Stomach (tissue), 9 donors: ENCODE measurements around the gene FGFRL1. TPM values are rescaled to one million over a fixed set of nuclear protein-coding genes. Genes with fewer than 3 reads are reported as not detected.

Source experiments
- DNase-seq, 2 donors: peaks; one replicate each; pipeline versions ENCODE4 v3.0.0 to v3.0.0-alpha.2; 2013 to 2019
- H3K27ac ChIP-seq, 5 donors: fragments of 200-600 bp in 4 of 5; sonication (generic) in 4 of 5; one replicate each; pipeline ENCODE4 v1.5.1; 2013 to 2019; ENCODE audit warnings: mild to moderate bottlenecking in 1 of 5, moderate library complexity in 1 of 5
- H3K27me3 ChIP-seq, 3 donors: fragments of 200-600 bp; sonication (generic); one replicate each; pipeline ENCODE4 v1.5.1; 2017 to 2019; ENCODE audit warnings: mixed run types in 1 of 3
- H3K36me3 ChIP-seq, 4 donors: fragments of 200-600 bp; sonication (generic); 1 replicate in 3 of 4; 2 replicates in 1 of 4; pipeline ENCODE4 v1.5.1; 2016 to 2019
- H3K4me1 ChIP-seq, 4 donors: fragments of 200-600 bp; sonication (generic); one replicate each; pipeline ENCODE4 v1.5.1; 2016 to 2019
- H3K4me3 ChIP-seq, 4 donors: fragments of 200-600 bp; sonication (generic) in 3 of 4; one replicate each; pipeline ENCODE4 v1.5.1; 2016 to 2019; ENCODE audit warnings: mild to moderate bottlenecking in 1 of 4
- H3K9me3 ChIP-seq, 4 donors: fragments of 200-600 bp; sonication (generic); one replicate each; pipeline ENCODE4 v1.5.1; 2016 to 2019
- EP300 ChIP-seq: sonication (generic); formaldehyde crosslinking; IDR thresholded peaks from one replicate; pipeline ENCODE4 v1.6.1; 2017; ENCODE audit warnings: antibody characterized with exemption
- POLR2A ChIP-seq, 4 donors: fragments of 450-650 bp; IDR thresholded peaks; one replicate each; pipeline ENCODE4 v1.6.1; 2016; ENCODE audit warnings: antibody characterized with exemption in 4 of 4, control low read depth in 2 of 4, mild to moderate bottlenecking in 1 of 4, moderate library complexity in 1 of 4
- POLR2AphosphoS5 ChIP-seq, 3 donors: sonication (generic); formaldehyde crosslinking; IDR thresholded peaks; one replicate each; pipeline ENCODE4 v1.6.1; 2016; ENCODE audit warnings: antibody characterized with exemption in 3 of 3
- WGBS, 5 donors: extraction: QIAGEN DNeasy Blood & Tissue Kit in 3 of 5; methylation state at CpG; one replicate each; pipeline versions ENCODE4 v1.1.5 to v1.1.7; 2013 to 2018; 5-methylcytosine and 5-hydroxymethylcytosine counted together
- intact Hi-C: fragments of 100-400 bp; cut with DNase I; formaldehyde crosslinking; loops from one replicate; pipeline ENCODE4 v1.15.1; 2023; ENCODE audit warnings: low total_unique reads
- polyA plus RNA-seq, 3 donors: library from polyadenylated mRNA; stranded (reverse); fragments of 200-250 nt; gene quantifications; one replicate each; pipeline ENCODE4 v1.2.3, GENCODE V29; 2013
- total RNA-seq, 5 donors: library from RNA; depleted of rRNA; stranded (reverse); fragments of >200 nt; gene quantifications; one replicate each; pipeline versions ENCODE4 v1.1.0 to v1.2.3, GENCODE V29; 2014 to 2016
- TF ChIP-seq, protein P1 (sequence below), 7 experiments: fragments of 450-650 bp in 4 of 7; fragments of 200-600 bp in 3 of 7; sonication (generic) in 3 of 7; IDR thresholded peaks; one replicate each; pipeline ENCODE4 v1.5.1; 2016 to 2019; ENCODE audit warnings: antibody characterized with exemption in 7 of 7, control low read depth in 2 of 7, mild to moderate bottlenecking in 1 of 7
- donor health status: healthy with polysubstance abuse.
- donor health status: Bipolar disorder and iron deficiency.
- donor health status: healthy.

The FGFRL1 gene
- total and polyA plus RNA-seq, 8 donors = 3.5 to 42.7 (median 9.8) TPM

DNA sequence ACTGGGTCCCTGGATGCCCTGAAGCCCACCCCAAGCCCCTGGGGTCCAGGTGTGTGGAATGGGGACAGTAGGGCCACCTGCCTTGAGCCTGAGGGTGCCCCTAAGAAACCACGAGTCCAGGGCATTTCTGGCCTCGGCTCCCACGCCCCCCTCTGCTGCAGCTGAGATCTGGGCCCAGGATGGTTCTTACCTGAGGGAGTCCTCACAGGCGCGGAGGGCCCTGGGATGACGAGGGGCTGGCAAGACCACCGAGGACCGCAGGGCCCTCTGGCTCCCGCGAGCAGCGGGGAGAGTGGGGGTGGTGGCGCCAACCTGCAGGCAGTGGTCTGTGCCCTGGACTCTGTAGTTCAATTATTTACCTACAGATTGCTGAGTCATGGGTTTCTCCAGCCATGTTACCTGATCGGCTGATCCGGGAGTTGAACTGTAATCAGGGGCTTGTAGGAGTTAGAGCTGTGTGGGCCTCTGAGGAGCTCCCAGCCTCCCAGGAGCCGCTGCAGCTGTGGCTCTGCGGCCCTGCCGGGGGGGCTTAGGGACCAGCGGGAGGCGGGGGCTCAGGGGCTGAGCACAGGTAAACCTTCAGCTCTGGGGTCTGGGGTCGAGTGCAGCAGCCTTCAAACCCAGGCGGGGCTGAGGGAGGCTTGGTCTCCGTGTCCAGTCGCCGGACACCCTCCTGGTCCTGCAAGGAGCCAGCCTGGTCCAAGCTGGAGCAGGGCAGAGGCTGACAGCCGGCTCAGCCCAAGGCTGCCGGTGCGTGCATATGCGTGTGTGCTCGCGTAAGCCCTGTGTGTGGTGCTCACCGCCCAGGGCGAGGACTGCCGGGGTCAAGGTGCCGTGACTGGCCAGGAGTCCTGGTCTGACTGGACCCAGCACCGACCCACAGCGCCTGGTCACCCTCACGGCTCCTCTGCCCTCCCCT, 18.1 kb upstream of the FGFRL1 start, which contains the start of gene SLC26A1:
Gene SLC26A1 (minus strand): TSS at position 294 of the 919 bp plus-strand sequence. CDS start 1,701 bp downstream, outside the sequence.
- no peak for TF ChIP-seq POLR2AphosphoS5 (IDR thresholded peaks at IDR 0.05)
- WGBS, 5 donors = 33 to 67% (median 50%) methylated on average over 8 to 37 of the region's 37 CpGs
- intact Hi-C loops = no loop called here
- Histone ChIP-seq H3K27me3 (peaks cover 0 to 30% (median 18%) of the 10 kb centered on the region in 3 donors), H3K4me1 (peaks cover 30 to 61% (median 56%) of the 10 kb centered on the region in 4 donors), H3K27ac (peak within 1 kb of the TSS; percentile 87 to 96 (median 93)), H3K9me3 (no peaks in the 10 kb centered on the region), H3K4me3 (peak within 1 kb of the TSS in 3 of 4 donors; percentile 17 to 28 (median 19)), H3K36me3 (peaks cover 0 to 33% (median 21%) of the 10 kb centered on the region in 4 donors)
- DNase-seq = peak; percentile 60 to 85

DNA sequence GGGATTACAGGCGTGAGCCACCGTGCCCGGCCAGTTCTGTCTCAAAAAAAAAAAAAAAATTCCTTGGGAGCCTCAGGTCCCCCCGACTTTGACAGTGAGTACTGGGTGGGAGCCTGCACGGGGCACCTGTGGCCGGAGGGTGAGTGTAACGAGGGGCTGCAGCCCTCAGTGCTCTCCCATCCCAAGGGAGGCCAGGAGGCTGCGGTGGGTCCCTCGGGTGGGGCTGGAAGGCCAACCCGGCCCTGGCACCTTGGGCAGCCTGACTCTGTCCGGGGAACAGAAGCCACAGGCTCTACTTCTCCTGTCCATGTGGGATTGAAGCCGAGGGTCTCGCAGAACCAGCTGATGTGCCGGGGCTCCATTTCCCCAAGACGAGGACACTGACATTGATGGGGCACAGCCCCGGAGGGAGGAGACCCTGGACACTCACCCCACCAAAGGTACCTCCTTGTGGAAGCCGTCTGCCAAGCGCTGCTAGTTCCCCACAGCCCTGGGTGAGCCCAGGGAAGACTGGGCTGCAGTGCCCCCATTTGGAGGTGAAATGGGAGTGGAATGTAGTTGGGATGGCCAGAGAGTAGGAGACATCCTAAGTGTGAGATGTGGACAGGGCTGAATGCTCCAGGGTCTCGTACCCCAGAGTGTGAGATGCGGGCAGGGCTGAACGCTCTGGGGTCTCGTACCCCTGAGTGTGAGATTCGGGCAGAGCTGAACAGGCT, 16.0 kb upstream of the FGFRL1 start:
- Histone ChIP-seq H3K9me3 (no peaks in the 10 kb centered on the region), H3K36me3 (peaks cover 0 to 16% (median 8%) of the 10 kb centered on the region in 4 donors), H3K27me3 (peaks cover 0 to 51% (median 34%) of the 10 kb centered on the region in 3 donors), H3K27ac (no peak overlapping the region), H3K4me3 (no peak overlapping the region), H3K4me1 (peaks cover 30 to 60% (median 53%) of the 10 kb centered on the region in 4 donors)
- DNase-seq = no peak
- intact Hi-C loops = no loop called here
- WGBS, 5 donors = 86 to 90% (median 90%) methylated on average over 20 to 23 of the region's 23 CpGs
- TF ChIP-seq POLR2A (IDR thresholded peaks at IDR 0.05) = no peak
- TF ChIP-seq EP300 = no peak
- TF ChIP-seq, protein P1, sequence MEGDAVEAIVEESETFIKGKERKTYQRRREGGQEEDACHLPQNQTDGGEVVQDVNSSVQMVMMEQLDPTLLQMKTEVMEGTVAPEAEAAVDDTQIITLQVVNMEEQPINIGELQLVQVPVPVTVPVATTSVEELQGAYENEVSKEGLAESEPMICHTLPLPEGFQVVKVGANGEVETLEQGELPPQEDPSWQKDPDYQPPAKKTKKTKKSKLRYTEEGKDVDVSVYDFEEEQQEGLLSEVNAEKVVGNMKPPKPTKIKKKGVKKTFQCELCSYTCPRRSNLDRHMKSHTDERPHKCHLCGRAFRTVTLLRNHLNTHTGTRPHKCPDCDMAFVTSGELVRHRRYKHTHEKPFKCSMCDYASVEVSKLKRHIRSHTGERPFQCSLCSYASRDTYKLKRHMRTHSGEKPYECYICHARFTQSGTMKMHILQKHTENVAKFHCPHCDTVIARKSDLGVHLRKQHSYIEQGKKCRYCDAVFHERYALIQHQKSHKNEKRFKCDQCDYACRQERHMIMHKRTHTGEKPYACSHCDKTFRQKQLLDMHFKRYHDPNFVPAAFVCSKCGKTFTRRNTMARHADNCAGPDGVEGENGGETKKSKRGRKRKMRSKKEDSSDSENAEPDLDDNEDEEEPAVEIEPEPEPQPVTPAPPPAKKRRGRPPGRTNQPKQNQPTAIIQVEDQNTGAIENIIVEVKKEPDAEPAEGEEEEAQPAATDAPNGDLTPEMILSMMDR (IDR thresholded peaks at IDR 0.05) = no peak
- no peak for TF ChIP-seq POLR2AphosphoS5 (IDR thresholded peaks at IDR 0.05)

DNA sequence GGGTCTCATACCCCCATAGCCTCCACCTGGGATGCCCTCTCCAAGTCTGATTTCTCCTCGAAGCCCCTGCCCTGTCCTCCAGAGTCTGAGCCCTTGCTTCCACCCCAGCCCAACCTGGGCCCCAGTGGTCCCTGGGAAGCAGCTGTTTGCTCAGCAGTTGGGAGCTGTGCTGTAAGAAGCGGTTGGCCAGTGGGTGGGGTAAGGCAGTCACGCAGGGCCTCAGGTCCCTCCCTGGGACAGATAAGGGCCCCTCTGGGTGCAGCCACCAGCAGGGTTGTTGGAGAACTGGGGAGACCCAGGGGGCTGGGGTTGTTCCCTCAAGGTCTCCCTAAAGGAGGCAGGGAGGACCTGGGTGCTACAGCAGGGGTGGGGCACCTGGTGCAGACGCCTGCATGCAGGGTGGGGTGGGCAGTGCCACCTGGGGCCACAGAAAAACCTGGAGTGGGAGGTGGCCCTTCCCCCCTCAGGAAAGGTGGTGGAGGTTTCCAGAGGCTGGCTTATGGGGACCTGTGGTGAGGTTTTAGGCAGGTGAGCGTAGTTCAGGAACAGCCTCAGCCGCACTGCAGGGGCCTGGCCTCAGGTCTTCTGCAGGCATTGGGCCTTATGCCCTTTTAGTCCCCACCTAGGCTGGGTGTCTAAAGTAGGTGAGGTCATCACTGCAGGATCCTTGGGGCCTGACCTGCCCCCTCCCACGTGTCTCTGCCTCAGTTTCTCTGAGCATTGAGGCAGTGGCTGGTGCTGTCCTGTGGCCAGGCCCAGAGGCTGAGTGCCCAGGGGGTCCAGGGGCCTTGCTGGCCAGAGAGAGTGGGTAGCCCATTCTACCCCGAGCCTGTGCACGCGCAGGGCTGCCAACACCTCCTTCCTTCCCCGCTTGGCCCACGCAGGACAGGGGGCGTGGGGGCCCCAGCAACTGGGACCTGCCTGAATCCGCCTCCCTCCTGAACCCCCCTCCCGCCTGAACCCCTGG, 15.1 kb upstream of the FGFRL1 start:
- Histone ChIP-seq H3K9me3 (no peaks in the 10 kb centered on the region), H3K27ac (peak overlapping the region in 1 of 5 donors; percentile 22), H3K36me3 (peaks cover 0 to 7% (median under 1%) of the 10 kb centered on the region in 4 donors), H3K4me3 (no peak overlapping the region), H3K4me1 (peaks cover 30 to 54% (median 50%) of the 10 kb centered on the region in 4 donors), H3K27me3 (peaks cover 0 to 60% (median 43%) of the 10 kb centered on the region in 3 donors)
- peak in 1 of 2 donors; percentile 82 for DNase-seq
- intact Hi-C loops = no loop called here
- 53 to 68% (median 57%) methylated on average over 12 to 15 of the region's 15 CpGs for WGBS, 5 donors
- TF ChIP-seq, protein P1 (IDR thresholded peaks at IDR 0.05) = no peak
- no peak for TF ChIP-seq EP300
- TF ChIP-seq POLR2AphosphoS5 (IDR thresholded peaks at IDR 0.05) = no peak
- TF ChIP-seq POLR2A (IDR thresholded peaks at IDR 0.05) = no peak

- intact Hi-C loops = no loop called here
- no peak for DNase-seq
- no peaks in the 10 kb centered on the region for H3K9me3 ChIP-seq
- H3K4me3 ChIP-seq = peak overlapping the region; percentile 29 to 51 (median 35)
- TF ChIP-seq, protein P1 (IDR thresholded peaks at IDR 0.05) = no peak
- TF ChIP-seq POLR2A (IDR thresholded peaks at IDR 0.05) (no peak), EP300 (no peak), POLR2AphosphoS5 (IDR thresholded peaks at IDR 0.05) (no peak)
- H3K4me1 ChIP-seq = peaks cover 27 to 52% (median 48%) of the 10 kb centered on the region in 4 donors
- peaks cover 3 to 66% (median 49%) of the 10 kb centered on the region in 3 donors for H3K27me3 ChIP-seq
- H3K36me3 ChIP-seq = peaks cover 0 to under 1% (median 0%) of the 10 kb centered on the region in 4 donors
- WGBS, 5 donors = 11 to 17% (median 11%) methylated on average over 15 to 25 of the region's 25 CpGs
- H3K27ac ChIP-seq = peak overlapping the region in 1 of 5 donors; percentile 22
Measured at GRCh38 chr4:996997-997374, 14.4 kb upstream of the FGFRL1 start.
